Measurements from ENCODE around the gene HTT.

Gene HTT

DNA sequence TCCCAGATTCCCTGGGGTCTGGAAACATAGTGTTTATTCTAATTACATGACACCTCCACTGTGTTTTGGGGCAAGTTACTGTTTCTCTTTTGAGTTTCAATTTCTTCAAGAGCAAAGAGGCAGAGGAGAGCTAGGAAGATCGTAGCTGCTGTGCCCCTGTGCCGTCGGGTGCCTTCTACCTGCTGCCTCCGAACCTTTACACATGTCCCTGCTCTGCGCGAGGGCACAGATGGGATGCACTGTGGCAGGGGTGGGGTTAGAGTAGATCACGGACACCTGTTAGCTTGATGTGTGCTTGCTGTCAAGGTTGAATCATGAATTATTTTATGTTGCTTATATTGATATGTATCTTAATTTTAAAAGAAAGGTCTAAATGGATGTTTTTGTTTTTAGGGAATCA is 103.4 kb downstream of the HTT start:
- no peak for DNase-seq

DNA sequence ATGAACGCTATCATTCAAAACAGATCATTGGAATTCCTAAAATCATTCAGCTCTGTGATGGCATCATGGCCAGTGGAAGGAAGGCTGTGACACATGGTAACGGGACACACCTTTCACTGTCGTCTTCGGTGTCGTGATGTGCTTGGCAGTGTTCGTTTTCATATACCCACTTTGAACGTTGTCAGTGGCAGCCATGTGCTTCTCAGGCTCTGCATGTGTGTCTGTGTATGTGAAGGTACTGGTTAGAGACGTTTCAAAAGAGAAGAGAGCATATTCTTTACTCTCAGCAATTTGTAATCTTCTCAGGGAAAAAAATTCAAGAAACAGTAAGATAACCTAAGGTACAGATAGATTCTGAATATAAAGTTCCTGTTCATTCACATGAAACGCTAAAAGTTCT is 103.9 kb downstream of the HTT start:
- DNase-seq: no peak

DNA sequence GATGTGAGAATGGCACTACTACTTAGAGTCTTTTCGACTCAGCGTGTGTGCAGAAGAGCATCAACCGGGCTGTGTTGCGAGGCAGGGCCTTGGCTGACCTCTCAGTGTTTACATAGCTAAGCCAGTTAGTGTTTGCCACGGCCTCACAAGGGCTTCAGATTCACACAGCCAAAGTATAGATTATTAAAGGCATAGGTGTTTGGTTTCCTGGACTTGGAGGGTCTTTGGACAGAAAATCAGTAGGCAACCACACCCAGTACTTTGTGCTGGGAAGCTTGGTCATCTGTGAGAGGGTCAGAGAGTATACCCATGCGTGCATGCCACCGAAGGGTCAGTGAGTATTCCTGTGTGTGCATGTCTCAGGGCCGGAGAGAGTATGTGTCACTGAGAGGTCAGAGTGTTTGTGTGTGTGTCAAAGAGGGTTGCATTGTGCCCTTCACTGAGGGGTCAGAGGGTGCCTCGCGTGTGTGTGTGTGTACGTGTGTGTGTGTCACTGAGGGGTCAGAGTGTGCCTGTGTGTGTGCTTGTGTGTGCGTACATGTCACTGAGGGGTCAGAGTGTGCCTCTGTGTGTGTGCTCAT is 104.7 kb downstream of the HTT start:
- DNase-seq: no peak

DNA sequence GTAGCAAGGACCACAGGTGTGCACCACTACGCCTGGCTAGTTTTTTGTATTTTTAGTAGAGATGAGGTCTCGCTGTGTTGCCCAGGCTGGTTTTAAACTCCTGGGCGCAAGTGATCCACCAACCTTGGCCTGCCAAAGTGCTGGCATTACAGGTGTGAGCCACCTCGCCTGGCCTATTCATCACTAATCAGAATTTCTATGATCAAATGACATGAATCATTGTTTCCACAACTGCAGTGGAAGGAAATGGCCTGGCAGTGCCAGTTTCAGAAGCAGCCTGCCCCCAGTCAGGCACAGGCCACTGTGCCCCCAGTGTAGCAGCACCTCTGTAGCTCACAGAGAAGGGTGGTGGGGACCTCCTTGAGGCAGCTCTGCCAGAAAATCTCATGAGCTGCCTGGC is 108.5 kb downstream of the HTT start:
- no peak for DNase-seq

DNA sequence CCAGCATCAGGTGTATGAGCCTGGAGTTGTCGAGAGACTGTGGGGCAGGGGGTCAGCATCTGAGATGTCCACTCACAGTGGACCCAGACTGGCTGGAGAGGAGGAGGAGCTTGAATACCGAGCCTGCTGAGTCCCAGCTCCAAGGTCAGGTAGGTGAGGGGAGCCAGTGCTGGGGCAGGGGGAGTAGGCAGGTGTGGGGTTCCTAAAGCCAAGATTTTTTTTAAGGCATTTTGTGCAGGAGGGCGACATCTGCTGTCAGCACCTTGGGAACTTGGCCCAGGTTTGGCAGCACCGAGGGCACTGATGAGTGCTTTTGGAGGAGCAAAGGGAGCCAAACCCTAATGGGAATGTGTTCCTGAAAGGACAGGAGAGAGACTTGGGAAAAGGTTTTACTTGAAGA is 110.2 kb downstream of the HTT start:
- DNase-seq: no peak

DNA sequence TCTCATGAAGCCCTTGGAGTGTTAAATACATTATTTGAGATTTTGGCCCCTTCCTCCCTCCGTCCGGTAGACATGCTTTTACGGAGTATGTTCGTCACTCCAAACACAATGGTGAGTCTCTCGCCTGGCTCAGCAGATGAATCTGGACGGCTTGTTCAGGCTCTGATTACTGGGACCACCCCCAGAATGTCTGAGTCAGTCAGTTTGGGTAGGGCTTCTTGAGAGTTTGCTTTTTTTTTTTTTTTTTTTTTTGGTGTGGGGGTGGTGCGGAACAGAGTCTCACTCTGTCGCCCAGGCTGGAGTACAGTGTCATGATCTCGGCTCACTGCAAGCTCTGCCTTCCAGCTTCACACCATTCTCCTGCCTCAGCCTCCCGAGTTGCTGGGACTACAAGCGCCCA is 112.1 kb downstream of the HTT start:
- no peak for DNase-seq

DNA sequence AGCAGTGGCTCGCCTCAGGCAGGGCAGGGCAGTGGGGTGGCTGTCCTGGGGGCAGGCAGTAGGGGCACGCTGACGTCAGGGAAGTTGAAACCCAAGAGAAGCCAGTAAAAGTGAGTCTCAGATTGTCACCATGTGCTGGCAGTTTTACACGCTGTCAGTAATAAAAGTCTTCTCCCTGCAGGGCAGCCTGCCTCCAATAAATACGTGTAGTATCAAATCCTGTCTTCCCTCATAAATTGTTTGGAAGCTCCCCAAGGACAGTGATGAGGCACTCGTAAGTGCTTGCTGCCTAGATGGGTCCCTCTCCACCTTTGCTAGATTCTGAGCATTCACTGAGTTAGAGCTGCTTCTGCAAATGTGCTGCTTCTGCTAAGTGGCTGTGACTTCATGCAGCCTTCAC is 113.6 kb downstream of the HTT start:
- DNase-seq: no peak

DNA sequence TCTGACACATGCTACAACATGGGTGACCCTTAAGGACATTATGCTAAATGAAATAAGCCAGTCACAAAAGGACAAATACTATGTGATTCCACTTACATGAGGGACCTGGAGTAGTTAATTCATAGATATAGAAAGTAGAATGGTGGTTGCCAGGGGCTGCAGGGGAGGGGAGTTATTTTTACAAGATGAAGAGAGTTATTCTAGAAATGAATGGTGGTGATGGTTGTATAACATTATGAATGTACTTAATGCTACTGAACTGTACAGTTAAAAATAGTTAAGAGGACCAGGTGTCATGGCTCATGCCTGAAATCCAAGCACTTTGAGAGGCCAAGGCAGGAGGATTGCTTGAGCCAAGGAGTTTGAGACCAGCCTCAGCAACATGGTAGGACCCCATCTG is 115.0 kb downstream of the HTT start:
- no peak for DNase-seq

DNA sequence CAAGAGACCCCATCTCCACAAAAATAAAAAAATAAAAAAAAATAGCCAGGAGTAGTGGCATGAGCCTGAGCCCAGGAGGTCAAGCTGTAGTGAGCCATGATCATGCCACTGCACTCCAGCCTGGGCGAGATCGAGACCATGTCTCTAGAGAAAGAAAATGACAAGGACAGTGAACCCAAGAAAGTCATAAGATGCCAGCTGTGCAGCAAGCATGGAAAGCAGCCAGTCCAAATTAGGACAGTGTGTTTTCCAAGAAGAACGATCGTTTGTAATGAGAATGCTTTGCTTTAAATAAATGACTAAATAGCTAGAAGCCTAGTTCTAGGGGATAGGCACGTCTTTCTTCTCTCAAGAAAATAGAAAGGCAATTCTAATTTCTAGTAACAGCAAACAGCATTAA is 116.1 kb downstream of the HTT start:
- DNase-seq: no peak

DNA sequence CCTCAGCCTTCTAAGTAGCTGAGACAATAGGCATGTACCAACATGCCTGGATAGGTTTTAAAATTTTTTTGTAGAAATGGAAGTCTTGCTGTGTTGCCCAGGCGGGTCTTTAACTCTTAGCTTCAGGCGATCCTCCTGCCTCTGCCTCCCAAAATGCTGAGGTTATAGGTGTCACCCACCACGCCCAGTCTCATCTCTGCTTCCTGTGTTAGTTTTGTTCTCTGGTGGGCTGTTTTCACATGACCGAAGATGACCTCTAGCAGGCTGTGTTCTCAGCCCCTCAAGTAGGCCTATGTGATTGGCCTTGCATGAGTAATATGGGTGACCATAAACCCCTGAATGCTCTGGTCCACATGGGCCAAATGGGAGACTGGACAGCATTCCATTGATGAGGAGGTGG is 117.7 kb downstream of the HTT start:
- DNase-seq: no peak

DNA sequence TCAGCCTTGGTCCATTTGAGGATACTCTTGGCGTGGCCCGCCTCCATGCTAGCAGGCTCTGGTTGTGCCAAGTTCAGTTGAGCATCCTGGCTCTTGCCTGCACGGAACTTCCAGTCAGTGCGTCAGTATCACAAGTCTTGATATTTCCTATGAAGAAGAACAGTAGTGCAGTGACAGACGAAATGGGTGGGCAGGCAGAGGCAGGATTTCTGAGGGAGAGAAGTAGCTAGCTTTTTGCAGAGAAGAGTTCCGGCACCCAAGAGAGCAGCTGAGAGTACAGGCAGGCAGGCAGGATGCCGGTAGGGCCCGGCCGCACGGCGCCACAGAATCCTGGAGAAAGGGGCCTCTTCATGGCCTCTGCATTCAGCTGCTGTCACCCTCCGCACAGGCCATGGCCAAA is 118.3 kb downstream of the HTT start:
- DNase-seq: no peak

DNA sequence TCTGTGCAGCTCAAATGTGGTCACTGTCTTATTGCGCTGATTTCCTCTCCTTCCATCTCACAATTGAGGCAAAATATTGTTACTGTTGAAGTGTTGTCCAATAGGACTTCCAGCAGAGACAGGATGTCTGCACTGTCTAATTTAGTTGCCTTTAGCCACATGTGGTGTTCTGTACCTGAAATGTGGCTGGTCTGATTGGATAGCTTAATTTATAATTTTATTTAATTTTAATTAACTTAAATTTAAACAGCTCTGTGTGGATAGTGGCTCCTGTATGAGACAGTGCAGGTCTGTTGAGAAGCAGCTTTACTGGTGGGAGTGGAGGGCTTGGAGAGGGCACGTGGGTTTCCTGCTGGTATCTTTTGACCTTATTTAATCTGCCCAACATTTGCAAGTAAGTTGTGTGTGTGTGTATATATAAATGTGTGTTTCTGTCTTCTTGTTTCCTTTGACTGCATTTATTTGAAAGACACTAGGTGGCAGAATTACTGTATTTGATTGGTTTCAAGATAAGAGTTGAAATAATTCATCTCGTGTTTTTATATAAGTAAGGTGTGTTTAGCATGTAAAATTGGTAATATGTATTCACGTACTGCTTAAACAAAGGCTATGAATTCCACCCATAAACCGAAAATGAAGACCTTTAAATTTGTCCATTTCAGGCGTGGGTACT is 119.2 kb downstream of the HTT start:
- DNase-seq: no peak

DNA sequence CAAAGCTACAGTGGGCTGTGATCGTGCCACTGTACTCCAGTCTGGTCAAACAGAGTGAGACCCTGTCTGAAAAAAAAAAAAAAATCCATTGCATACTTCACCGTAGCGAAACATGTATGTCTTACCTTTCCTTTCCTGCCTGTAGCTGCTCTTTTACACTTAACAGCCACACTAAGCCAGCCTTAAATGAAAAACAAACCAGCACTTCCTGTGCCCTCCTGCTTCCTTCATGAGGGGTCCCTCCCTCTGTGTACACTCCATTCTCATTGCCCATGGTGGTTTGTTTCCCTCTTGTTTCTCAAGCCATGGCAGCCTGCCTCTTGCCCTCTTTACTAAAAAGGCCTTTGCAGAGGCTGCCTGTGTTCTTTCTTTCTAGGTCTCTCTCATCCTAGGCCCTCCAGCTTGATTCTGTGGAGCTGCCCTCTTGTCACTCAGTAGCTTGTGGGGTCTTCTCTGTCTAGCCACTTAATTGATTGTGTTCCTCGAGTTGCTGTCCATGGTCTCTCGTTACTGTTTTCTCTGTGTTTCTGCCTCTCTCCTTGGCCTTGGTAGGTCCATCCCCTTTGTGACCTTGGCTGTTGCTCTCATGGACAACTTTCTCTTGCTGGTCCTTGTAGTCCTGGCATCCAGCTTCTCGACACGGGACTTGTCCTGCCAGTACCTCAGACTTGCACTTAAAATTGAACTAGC is 122.3 kb downstream of the HTT start:
- peak; percentile 19 for DNase-seq

DNA sequence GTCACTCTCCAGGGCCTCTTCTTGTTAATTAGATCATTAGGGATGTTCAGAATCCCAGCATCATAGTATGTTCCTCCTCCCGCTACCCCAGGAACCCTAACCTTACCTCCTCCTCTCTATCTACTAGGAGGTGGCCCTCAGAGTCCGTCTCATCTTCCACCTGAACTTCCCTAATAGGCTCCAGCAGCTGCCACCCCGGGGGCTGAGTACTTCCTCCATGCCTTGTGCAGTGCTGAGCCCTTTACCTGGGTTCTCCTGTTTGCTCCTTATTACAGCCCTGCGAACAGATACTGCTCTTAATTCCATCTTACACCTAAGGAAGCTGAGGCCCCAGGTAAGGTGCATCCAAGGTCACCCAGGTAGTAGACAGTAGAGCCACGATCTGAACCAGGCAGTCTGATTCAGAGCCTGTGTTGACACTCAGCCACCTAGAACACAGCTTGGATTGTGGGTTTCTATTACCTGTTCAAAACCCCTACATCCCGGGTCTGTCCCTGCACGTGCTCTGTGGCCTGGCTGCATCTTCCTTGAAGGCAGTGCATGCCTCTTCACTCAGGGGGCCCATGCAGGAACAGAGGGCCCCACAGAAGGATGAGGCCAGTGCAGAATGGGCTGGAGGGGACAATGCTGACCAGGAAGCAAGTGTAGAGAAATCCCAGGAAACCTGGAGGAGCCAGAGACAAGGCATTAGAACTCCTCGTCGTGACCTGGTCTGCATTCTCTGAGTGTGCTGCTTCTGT is 123.1 kb downstream of the HTT start:
- DNase-seq: no peak

DNA sequence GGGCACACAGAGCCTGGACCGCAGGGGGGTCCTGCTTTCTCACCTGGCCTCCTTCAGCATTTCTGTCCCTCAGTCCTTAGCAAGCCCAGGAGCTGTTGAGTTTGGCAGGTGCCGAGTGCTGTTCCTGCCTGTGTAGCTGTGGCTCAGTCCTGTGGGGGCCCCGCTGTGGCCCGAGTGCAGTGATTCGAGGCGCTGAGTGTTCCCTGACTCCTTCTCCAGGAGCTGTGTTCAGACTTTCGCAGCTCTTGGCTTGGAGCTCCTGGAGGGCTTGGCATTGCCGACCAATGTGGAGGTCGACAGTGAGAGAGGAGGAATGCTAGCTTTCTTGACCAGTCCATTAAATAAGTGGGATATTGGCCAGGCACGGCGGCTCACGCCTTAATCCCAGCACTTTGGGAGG is 124.4 kb downstream of the HTT start:
- no peak for DNase-seq

DNA sequence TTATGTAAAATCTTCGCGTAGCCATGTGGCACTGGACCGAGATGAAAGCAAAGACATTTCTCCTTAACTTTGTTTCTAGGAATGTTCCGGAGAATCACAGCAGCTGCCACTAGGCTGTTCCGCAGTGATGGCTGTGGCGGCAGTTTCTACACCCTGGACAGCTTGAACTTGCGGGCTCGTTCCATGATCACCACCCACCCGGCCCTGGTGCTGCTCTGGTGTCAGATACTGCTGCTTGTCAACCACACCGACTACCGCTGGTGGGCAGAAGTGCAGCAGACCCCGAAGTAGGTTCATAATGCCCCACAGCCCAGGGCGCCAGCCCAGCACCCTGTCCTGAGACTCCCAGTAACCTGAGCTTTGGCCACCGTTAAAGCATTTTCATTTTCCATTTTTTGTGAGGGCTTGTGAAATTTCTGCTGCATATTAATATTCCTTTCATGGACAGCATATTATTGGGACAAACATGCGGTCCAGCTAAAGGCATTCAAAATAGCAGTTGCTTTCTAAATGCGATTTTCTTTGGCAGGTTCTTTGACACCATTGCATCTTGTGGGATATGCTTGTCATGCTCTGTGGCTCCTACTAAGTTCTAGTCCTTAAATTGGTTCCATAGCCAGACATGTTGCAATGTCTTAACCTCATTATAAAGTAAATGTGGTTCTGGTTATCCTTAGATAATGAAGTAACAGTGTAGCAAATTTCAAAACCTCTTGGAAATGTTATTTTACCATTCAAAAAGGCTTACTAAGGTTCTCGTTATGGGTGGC is 125.4 kb downstream of the HTT start:
- no peak for DNase-seq

DNA sequence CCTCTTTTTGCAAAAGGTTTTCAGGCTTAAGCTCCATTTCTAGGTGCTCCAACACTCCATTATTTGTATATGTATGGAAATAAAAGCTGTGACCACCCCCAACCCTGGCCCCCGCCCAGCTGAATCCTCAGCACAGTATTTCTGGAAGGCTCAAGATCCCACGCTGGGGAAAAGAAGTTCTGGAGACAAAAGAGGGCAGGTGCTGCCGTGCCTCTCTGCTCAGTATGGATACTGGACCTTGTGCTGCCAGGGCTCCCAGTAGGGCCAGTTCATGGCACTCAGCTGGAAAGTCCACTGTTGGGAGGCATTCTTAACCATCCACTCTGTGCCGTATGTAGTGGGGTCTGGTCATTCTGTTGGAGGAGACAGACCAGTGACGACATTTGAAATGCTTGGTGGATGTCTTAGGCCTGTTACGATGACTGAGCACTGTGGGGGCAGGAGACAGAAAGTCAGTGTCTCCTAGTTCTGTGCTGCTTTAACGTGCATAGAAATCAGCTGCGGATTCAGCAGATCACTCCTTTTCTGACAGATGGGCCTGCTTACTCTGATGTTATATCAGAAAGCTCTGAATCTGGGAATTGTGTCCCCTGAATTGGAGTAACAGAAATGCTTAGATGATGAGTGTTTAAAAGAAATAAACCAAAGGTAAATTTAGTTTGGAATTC is 126.1 kb downstream of the HTT start:
- no peak for DNase-seq

DNA sequence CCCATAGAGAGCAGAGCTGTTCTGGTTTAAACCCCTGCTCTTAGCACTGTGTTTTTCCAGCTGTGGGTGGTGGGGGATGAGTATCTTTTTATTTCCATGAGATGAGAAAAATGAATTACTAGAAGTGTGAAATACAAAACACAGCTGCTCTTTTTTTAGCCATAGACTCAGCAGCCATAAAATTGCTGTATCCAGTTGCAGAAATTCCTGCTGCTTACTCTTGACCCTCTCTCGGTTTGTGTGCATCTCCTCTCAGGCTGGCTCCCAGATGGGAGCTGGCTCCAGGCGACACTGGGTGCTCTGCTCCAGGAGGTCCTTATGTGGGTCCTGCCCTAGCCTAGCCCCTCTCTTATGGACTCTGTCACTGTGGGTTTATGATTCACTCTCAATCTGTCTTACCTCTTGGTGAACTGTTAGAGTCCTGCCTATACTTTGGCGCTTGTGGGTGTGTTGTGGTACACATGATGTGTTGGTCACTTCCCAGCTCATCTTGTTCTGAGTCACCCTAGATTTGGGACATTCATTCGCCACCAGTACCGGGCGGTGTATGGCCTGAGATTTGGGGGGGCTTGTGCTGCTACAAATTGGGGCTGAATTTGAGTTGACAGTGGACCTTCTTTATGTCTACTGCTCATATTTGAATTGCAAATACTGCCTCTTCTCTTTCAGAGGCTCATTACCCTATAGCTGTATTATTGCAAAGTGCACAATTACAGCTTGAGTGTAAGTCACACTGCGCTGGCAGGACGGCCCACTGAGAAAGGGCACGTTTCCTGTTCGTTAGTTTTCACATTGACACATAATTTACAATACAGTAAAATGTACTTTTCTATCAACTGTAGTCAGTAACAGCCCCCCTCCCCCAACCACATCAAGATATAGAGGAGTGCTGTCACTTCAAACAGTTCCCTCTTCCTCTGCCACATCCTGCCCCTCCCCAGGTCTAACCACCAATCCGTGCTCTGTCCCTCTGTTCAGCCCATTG is 127.5 kb downstream of the HTT start:
- peak; percentile 76 for DNase-seq

DNA sequence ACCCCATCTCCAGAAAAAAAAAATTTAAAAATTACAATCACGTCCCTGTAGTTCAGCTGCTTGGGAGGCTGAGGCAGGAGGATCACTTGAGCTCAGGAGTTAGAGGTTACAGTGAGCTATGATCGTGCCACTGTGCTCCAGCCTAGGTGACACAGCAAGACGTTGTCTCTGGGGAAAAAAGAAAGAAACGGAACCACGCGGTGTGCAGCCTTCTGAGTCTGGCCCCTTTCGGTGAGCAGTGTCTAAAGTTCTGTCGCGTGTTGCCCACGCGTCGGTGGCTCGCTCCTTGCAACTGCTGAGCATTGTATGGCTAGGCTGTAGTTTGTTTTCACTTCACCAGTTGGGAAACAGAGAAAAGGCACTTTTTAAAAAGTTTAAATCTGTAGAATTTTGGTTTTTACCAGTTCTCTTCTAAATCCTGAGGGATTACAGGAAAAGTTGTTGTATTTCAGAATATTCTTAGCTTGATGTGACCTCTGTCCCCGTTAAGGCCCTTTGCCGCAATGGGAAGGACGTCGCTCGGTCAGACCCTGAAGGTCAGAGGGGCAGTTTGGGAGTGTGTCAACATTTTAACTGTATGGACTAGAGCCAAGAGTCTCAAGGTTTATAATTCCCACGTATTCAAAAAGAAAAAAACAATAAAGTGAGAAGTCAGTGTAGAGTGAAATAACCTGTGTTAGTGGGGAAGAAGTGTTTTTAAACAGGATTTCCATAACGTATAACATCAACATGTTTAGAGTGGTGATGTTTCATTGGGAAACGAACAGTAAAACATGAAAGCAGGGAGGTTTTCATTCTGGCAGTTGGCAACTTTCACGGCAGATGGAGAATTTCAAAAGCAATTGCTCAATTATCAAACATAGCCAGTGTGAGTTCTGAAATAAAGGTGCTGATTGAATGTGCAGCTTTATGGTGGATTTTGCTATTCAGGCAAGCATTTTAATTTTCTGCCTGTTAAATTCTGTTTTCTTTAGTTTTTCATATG is 128.6 kb downstream of the HTT start:
- no peak for DNase-seq

DNA sequence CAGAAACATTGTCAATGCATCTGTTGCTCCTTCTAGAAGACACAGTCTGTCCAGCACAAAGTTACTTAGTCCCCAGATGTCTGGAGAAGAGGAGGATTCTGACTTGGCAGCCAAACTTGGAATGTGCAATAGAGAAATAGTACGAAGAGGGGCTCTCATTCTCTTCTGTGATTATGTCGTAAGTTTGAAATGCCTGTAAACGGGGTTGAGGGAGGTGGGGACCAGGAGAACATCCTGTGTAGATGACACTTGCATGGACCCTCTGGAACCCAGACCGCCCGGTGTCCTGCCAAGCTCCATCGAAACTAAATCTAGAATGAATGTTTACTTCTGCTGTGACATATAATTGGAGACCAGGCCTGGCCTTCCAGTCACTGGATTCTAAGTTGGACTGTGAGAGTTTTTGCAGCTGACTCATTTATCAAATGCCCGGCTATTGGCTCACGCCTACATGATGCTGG is 129.5 kb downstream of the HTT start:
- DNase-seq: no peak

Data from activated gamma-delta T cell treated with Interleukin-2 at 50 U/mL for 16 hours (primary cell).